GM10248 (cell line): ENCODE data around the gene TP53RK.

Source experiments
- CTCF ChIA-PET: fragments of 300-600 bp; sonication (Branson Sonifier 250); formaldehyde crosslinking; extraction: SDS; loops from one replicate; lab custom pipeline; 2021; ENCODE audit warnings: antibody characterized with exemption; lab: Yijun Ruan, JAX
- POLR2A ChIA-PET: fragments of 350-650 bp; sonication (Branson Sonifier 250); formaldehyde crosslinking; extraction: SDS; loops from one replicate; lab custom pipeline; 2020; ENCODE audit warnings: antibody characterized with exemption; lab: Yijun Ruan, JAX
- DNase-seq: peaks from one replicate; pipeline ENCODE4 v3.0.0; 2012; ENCODE audit errors: extremely low spot score
- TF ChIP-seq, protein P1 (sequence below): IDR thresholded peaks from 2 replicates; pipeline ENCODE4 v1.5.1; 2012; ENCODE audit warnings: mild to moderate bottlenecking, low read depth; ENCODE audit errors: extremely low read depth, missing control alignments, control extremely low read depth

Gene TP53RK

DNA sequence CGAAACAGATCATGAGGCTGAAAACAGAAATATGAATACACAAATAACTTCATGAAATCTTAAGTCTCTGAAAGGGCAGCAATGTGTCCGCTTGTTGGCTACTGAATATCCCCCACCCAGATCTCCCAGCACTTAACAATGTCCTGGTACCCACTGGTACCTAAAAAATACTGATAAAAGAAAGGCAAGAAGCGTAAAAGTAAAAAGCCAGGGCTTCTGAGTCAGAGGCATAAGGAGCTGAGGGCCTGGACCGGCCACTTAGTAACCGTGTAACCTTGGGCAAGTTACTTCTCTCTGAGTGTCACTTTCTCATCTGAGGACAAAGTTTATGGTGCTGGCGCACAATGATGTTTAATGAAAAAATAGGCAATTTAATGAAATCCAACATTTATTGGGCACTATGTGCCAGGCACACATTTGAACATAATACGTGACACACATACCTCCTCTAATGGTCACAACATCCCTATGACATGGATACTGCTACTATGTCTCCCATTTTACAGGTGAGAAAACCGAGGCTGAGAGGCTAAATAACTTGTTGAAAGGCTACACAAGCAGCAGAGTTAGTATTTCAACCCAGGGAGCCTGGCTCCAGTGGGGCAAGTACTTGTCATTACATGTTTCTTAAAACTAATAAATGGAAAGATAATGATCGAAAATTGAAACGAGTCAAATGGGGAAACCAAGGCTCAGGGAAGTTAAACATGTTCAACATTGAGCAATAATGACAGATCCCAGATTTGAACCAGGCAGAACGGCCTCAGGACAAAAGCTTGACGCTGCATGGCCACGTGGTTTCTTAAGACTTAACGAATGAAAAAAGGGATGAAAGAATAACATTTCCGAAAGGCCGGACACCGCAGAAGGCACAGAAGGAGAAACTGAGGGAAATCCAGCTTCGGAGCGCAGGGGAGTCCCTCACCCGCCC, 828 bp downstream of the TP53RK start:
- no peak for DNase-seq
- TF ChIP-seq, protein P1, sequence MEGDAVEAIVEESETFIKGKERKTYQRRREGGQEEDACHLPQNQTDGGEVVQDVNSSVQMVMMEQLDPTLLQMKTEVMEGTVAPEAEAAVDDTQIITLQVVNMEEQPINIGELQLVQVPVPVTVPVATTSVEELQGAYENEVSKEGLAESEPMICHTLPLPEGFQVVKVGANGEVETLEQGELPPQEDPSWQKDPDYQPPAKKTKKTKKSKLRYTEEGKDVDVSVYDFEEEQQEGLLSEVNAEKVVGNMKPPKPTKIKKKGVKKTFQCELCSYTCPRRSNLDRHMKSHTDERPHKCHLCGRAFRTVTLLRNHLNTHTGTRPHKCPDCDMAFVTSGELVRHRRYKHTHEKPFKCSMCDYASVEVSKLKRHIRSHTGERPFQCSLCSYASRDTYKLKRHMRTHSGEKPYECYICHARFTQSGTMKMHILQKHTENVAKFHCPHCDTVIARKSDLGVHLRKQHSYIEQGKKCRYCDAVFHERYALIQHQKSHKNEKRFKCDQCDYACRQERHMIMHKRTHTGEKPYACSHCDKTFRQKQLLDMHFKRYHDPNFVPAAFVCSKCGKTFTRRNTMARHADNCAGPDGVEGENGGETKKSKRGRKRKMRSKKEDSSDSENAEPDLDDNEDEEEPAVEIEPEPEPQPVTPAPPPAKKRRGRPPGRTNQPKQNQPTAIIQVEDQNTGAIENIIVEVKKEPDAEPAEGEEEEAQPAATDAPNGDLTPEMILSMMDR: no peak
- ChIA-PET POLR2A (interaction anchor here (0.7 kb wide), 1 partner anchor 156 kb away, joined by 3 read pairs; no protein-coding TSS in a partner anchor), CTCF (interaction anchor here (0.8 to 3.4 kb wide), 6 partner anchors 9 to 277 kb away, joined by 3 to 15 read pairs (median 4); partner anchors contain the start of gene OCSTAMP)

DNA sequence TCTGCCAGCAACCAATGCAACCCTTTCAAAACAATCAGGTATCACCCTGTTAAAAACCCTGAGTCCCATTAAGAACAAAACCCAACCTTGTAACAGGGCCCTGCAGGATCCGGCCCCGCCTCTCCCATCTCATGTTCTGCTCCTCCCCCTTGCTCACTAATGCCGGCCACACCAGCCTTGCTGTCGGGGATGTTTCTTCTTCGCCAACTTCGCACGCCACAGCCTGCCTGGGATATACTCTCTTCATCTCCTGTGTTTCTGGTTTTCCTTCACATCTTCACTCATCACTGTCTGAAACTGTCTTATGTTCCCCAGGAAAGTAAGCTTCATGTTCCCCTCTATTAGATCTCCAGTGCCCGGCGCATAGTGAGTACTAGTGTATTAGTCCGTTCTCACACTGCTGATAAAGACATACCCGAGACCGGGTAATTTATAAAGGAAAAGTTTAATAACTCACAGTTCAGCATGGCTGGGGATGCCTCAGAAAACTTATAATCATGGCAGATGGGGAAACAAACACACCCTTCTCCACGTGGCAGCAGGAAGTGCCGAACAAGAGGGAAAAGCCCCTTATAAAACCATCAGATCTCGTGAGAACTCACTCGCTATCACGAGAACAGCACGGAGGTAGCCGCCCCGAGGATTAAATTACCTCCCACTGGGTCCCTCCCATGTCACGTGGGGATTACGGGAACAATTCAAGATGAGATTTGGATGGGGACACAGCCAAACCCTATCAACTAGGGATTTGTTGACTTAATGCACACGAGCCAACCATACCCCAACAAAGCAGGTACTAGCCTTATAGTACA, 5.1 kb downstream of the TP53RK start:
- CTCF ChIA-PET: interaction anchor here (1.0 to 6.0 kb wide), 6 partner anchors 34 to 162 kb away, joined by 3 to 93 read pairs (median 6); no protein-coding TSS in a partner anchor
- DNase-seq: no peak
- POLR2A ChIA-PET: no interaction called here
- TF ChIP-seq, protein P1: no peak

DNA sequence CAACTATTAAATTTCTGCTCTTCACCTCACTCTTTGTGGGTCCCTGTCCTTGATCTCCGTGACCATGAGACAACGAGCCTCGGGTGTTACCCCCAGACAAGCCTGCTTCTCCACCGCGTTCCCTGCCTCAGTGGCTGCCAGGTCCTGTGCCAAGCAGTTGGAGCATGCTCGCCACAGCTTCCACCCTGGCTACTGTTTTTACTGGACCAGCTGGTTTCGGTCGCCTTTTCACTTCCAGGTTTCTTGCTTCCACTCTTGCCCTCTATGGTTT, 5.6 kb downstream of the TP53RK start:
- ChIA-PET POLR2A (no interaction called here), CTCF (interaction anchor here (0.9 to 6.0 kb wide), 8 partner anchors 35 to 669 kb away, joined by 3 to 93 read pairs (median 4); no protein-coding TSS in a partner anchor)
- TF ChIP-seq, protein P1: no peak
- DNase-seq: no peak

DNA sequence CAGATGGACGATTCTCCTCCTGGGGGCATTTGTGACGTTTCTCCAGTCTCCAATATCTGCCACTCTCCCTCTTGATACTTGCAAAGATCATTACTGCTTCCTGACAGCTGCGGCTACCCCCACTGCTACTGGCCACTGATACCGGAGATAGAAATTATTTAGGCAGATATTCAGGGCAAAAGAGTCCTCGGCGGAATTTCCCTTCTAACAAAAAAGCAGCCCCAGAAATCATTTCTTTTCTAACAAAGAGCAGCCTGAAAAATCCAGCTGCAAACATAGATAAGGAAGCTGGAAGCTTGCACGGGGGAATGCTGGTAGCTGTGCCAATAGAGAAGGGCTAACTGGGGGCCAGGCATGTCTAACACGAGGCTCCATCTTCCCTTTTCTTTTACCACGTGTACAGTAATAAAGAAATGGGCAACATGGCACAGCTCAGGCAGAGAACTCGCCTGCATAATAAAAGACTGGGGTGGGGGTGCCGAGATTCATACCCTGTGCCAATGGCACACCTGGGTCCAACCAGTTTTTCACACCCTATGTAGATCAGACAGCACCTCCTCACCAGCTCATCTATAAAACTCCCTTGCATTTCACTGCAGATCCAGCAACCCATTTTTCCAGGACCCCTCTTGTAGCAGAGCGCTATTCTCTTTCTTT, 6.1 kb downstream of the TP53RK start:
- no peak for DNase-seq
- POLR2A ChIA-PET: no interaction called here
- TF ChIP-seq, protein P1: no peak
- CTCF ChIA-PET: interaction anchor here (0.9 to 6.0 kb wide), 12 partner anchors 11 to 669 kb away, joined by 3 to 93 read pairs (median 4); partner anchors contain the start of gene OCSTAMP

DNA sequence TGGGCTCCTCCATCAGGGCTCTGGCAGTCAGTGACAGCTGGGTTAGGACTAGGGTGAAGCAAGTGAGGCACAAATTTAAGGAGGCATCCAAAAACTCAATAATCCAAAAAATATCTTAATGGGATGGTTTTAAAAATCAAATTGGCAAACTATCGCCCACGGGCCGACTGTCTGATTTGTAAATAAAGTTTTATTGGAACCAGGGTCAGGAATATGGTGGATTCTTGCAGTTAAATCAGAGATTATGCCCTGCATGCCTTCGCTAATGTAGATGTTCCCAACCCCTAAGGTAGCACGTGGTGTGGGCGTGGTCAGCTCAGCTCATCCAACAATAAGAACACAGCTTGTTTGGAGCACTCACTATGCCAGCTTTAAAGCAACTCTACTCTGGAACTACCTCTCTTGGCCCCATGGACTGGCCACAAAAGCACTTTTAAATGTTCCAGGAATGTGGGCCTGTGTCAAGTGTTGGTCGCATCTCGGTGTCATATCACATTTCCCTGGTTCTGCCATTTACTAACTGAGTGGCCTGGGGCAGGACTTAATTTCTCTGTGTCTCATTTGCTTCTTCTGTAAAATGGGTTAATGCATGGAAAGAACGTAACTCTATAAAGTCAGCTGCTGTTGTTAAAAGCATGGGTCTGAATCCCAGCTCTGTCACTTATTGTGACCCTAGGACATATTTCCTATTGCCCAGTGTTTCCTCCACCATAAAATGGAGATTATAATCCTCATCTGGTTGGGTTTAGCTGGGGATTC, 7.0 kb downstream of the TP53RK start:
- no peak for DNase-seq
- TF ChIP-seq, protein P1: no peak
- ChIA-PET CTCF (interaction anchor here (0.9 to 6.0 kb wide), 14 partner anchors 8 to 170 kb away, joined by 3 to 93 read pairs (median 4); partner anchors contain the start of gene OCSTAMP), POLR2A (no interaction called here)
